HL-60 (cell line): Measurements from ENCODE around the gene KRTAP9-9.

Source experiments
- POLR2AphosphoS5 ChIP-seq: IDR thresholded peaks from 2 replicates; pipeline ENCODE4 v1.6.1; 2012; ENCODE audit warnings: low read depth
- TF ChIP-seq, protein P1 (sequence below): IDR thresholded peaks from one replicate; pipeline ENCODE4 v1.5.1; 2011; ENCODE audit warnings: low read length, control low read depth, inconsistent platforms; ENCODE audit not compliant: insufficient read depth

DNA sequence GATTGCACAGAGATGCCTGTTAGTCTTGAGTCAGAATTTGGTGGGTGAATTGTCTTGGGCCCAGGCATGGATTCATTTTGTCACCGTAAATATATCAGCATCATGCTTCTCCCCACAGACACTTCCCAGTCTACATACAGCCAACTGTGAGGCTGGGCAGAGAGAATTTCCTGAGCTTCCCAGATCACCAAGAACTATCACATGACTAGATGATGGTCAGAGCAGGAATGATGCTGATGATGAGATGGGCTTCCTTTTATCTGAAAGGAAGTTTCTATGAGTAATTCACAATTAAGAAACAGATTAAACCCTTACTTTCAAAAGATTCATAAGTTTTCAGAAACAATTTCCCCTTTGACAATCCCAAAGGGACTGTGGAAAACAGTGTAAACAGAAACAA lies 323 bp upstream of the KRTAP9-9 start:
- TF ChIP-seq, protein P1, sequence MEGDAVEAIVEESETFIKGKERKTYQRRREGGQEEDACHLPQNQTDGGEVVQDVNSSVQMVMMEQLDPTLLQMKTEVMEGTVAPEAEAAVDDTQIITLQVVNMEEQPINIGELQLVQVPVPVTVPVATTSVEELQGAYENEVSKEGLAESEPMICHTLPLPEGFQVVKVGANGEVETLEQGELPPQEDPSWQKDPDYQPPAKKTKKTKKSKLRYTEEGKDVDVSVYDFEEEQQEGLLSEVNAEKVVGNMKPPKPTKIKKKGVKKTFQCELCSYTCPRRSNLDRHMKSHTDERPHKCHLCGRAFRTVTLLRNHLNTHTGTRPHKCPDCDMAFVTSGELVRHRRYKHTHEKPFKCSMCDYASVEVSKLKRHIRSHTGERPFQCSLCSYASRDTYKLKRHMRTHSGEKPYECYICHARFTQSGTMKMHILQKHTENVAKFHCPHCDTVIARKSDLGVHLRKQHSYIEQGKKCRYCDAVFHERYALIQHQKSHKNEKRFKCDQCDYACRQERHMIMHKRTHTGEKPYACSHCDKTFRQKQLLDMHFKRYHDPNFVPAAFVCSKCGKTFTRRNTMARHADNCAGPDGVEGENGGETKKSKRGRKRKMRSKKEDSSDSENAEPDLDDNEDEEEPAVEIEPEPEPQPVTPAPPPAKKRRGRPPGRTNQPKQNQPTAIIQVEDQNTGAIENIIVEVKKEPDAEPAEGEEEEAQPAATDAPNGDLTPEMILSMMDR, result no peak
- TF ChIP-seq POLR2AphosphoS5, result no peak
